ENCODE data around the gene ZFYVE9. TPM values are rescaled to one million over a fixed set of nuclear protein-coding genes. Genes with fewer than 3 reads are reported as not detected.

The ZFYVE9 gene
- total RNA-seq, 2 experiments from 2014 or later = 2.6 to 2.9 TPM

GRCh38 chr1:52294580-52294979 is 152.7 kb downstream of the ZFYVE9 start:
- intact Hi-C loops (cut with micrococcal nuclease) = no loop called here
- Mint-ChIP-seq H3K4me1 (ENCODE audit: low read depth) (no peaks in the 10 kb centered on the region), H3K4me3 (no peak overlapping the region), H3K27me3 (no peaks in the 10 kb centered on the region), H3K27ac (no peak overlapping the region), H3K9me3 (no peaks in the 10 kb centered on the region), H3K36me3 (peaks cover 2% of the 10 kb centered on the region)
- POLR2A ChIA-PET = no interaction called here
- no peak for DNase-seq
- CTCF ChIA-PET = interaction anchor here (1.4 kb wide), 1 partner anchor 136 kb away, joined by 3 read pairs; no protein-coding TSS in a partner anchor

DNA sequence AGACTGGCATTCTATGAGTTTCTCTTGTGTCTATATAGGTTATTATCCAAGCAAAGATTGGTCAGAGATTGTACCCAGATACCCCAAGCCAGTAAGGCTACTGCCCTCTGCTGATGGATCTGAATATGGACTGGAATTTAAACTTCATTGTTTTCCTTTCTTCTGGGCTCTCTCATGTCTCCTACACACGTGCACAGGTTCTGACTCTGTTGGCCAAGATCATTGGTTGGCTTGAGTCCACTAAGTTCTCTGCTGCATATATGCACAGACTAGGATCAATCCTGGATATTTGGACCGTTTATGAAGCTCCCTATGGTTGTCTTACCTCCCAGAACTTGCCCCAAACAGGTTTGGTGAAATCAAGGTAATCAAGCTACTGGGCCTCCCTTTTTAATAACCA is 154.5 kb downstream of the ZFYVE9 start:
- Mint-ChIP-seq H3K27ac (no peak overlapping the region), H3K9me3 (no peaks in the 10 kb centered on the region), H3K4me3 (no peak overlapping the region), H3K27me3 (no peaks in the 10 kb centered on the region), H3K4me1 (ENCODE audit: low read depth) (no peaks in the 10 kb centered on the region), H3K36me3 (peaks cover 2% of the 10 kb centered on the region)
- DNase-seq = no peak
- intact Hi-C loops (cut with micrococcal nuclease) = loop anchor here (1.0 to 5.0 kb wide), 3 partner anchors 154 to 399 kb away; partner anchors contain the start of gene ZFYVE9
- ChIA-PET CTCF (interaction anchor here (0.8 to 2.2 kb wide), 13 partner anchors 10 to 263 kb away, joined by 3 to 25 read pairs (median 3); partner anchors contain the start of genes CC2D1B and KTI12), POLR2A (interaction anchor here (0.7 kb wide), 1 partner anchor 261 kb away, joined by 4 read pairs; no protein-coding TSS in a partner anchor)

- Mint-ChIP-seq H3K4me1 (ENCODE audit: low read depth) (no peaks in the 10 kb centered on the region), H3K36me3 (peaks cover 2% of the 10 kb centered on the region), H3K9me3 (no peaks in the 10 kb centered on the region), H3K4me3 (no peak overlapping the region), H3K27me3 (no peaks in the 10 kb centered on the region), H3K27ac (no peak overlapping the region)
- intact Hi-C loops (cut with micrococcal nuclease) = no loop called here
- POLR2A ChIA-PET = no interaction called here
- CTCF ChIA-PET = interaction anchor here (1.2 to 1.5 kb wide), 2 partner anchors 9 to 178 kb away, joined by 4 to 5 read pairs; no protein-coding TSS in a partner anchor
- no peak for DNase-seq
Observed at GRCh38 chr1:52305417-52306226, 163.7 kb downstream of the ZFYVE9 start.

DNA sequence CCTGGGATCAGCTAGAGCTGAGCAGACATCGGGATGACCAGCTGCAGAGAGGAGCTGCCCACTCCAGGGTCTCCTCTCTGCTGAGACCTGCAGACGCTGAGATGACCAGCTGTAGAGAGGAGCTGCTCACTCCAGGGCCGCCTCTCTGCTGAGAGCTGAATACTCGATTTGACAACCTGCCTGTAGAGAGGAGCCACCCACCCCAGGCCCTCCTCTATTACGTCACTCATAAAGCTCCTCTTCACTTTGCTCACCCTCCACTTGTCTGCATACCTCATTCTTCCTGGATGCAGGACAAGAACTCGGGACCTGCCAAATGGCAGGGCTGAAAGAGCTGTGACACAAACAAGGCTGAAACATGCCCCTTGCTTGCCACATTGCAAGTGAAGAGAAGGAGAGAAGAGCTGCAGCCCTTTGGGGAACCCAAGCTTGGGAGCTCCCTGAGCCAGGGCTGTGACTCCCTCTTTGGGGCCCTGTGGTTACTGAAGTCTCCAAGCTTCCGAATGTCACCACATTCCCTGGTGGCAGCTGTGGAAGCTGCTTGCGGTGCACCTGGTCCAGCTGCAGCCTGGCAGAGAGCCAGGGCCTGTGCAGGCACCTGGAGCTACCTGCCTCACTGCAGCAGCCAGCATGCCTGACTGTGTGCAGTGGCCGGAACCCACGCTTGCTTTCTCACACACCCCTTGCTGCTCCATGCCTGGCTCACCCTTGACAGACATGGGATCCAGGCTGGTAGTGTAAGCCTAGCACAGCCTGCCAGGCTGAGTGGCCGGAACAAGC is 164.5 kb downstream of the ZFYVE9 start:
- CTCF ChIA-PET = interaction anchor here (1.2 to 1.5 kb wide), 2 partner anchors 10 to 179 kb away, joined by 4 to 5 read pairs; no protein-coding TSS in a partner anchor
- no peaks in the 10 kb centered on the region for H3K9me3 Mint-ChIP-seq
- peaks cover 4% of the 10 kb centered on the region for H3K36me3 Mint-ChIP-seq
- no peak for DNase-seq
- no peaks in the 10 kb centered on the region for H3K27me3 Mint-ChIP-seq
- no peaks in the 10 kb centered on the region for H3K4me1 Mint-ChIP-seq (ENCODE audit: low read depth)
- intact Hi-C loops (cut with micrococcal nuclease) = no loop called here
- no peak overlapping the region for H3K27ac Mint-ChIP-seq
- no peak overlapping the region for H3K4me3 Mint-ChIP-seq
- POLR2A ChIA-PET = no interaction called here

DNA sequence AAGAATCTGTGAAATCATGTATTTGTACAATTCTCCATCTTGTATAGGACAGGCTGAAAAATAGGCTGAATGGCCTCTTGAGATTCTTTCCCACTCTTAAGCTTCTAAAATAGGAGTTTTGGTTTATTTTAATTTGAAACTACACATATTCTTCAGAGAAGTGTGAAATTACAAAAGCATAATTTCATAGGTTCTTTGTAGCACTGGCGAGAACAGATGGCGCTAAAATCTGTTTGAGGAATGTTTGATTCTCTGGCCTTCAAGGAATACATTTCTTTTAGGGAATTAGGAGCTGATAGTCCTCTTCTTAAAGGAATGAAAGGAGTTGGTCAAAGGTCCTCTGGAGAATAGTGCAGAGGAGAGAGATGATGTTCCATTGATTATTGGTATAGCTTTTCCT is 179.2 kb downstream of the ZFYVE9 start:
- DNase-seq = no peak
- H3K27me3 Mint-ChIP-seq = no peaks in the 10 kb centered on the region
- ChIA-PET POLR2A (no interaction called here), CTCF (no interaction called here)
- intact Hi-C loops (cut with micrococcal nuclease) = no loop called here
- H3K27ac Mint-ChIP-seq = no peak overlapping the region
- no peak overlapping the region for H3K4me3 Mint-ChIP-seq
- no peaks in the 10 kb centered on the region for H3K36me3 Mint-ChIP-seq
- no peaks in the 10 kb centered on the region for H3K9me3 Mint-ChIP-seq
- no peaks in the 10 kb centered on the region for H3K4me1 Mint-ChIP-seq (ENCODE audit: low read depth)

DNA sequence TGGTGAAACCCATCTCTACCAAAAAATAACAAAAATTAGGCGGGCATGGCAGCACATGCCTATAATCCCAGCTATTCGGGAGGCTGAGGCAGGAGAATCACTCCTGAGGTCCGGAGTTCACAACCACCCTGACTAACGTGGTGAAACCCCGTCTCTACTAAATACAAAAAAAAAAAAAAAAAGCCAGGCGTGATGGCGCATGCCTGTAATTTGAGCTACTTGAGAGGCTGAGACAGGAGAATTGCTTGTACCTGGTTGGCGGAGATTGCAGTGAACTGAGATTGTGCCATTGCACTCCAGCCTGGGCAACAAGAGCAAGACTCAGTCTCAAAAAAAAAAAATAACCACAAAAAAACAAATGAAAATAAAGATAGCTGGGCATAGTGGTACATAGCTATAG is 181.8 kb downstream of the ZFYVE9 start:
- POLR2A ChIA-PET = interaction anchor here (0.7 kb wide), 1 partner anchor 75 kb away, joined by 6 read pairs; no protein-coding TSS in a partner anchor
- H3K4me1 Mint-ChIP-seq (ENCODE audit: low read depth) = no peaks in the 10 kb centered on the region
- no peaks in the 10 kb centered on the region for H3K36me3 Mint-ChIP-seq
- no peak overlapping the region for H3K4me3 Mint-ChIP-seq
- intact Hi-C loops (cut with micrococcal nuclease) = no loop called here
- DNase-seq = no peak
- CTCF ChIA-PET = no interaction called here
- no peak overlapping the region for H3K27ac Mint-ChIP-seq
- H3K27me3 Mint-ChIP-seq = no peaks in the 10 kb centered on the region
- no peaks in the 10 kb centered on the region for H3K9me3 Mint-ChIP-seq

- H3K36me3 Mint-ChIP-seq = no peaks in the 10 kb centered on the region
- ChIA-PET CTCF (no interaction called here), POLR2A (no interaction called here)
- no peaks in the 10 kb centered on the region for H3K27me3 Mint-ChIP-seq
- no peak overlapping the region for H3K4me3 Mint-ChIP-seq
- no peak overlapping the region for H3K27ac Mint-ChIP-seq
- peaks cover 5% of the 10 kb centered on the region for H3K4me1 Mint-ChIP-seq (ENCODE audit: low read depth)
- no peak for DNase-seq
- no peaks in the 10 kb centered on the region for H3K9me3 Mint-ChIP-seq
- intact Hi-C loops (cut with micrococcal nuclease) = no loop called here
Observed at GRCh38 chr1:52325786-52326185, 183.9 kb downstream of the ZFYVE9 start.

- H3K27me3 Mint-ChIP-seq = no peaks in the 10 kb centered on the region
- DNase-seq = no peak
- CTCF ChIA-PET = no interaction called here
- no peaks in the 10 kb centered on the region for H3K9me3 Mint-ChIP-seq
- H3K4me1 Mint-ChIP-seq (ENCODE audit: low read depth) = peaks cover 5% of the 10 kb centered on the region
- POLR2A ChIA-PET = no interaction called here
- H3K36me3 Mint-ChIP-seq = no peaks in the 10 kb centered on the region
- intact Hi-C loops (cut with micrococcal nuclease) = no loop called here
- H3K4me3 Mint-ChIP-seq = no peak overlapping the region
- no peak overlapping the region for H3K27ac Mint-ChIP-seq
Observed at GRCh38 chr1:52328615-52329014, 186.7 kb downstream of the ZFYVE9 start.

- H3K9me3 Mint-ChIP-seq = no peaks in the 10 kb centered on the region
- H3K4me3 Mint-ChIP-seq = no peak overlapping the region
- CTCF ChIA-PET = no interaction called here
- DNase-seq = no peak
- intact Hi-C loops (cut with micrococcal nuclease) = no loop called here
- H3K4me1 Mint-ChIP-seq (ENCODE audit: low read depth) = peaks cover 5% of the 10 kb centered on the region
- peaks cover 4% of the 10 kb centered on the region for H3K36me3 Mint-ChIP-seq
- H3K27ac Mint-ChIP-seq = no peak overlapping the region
- POLR2A ChIA-PET = no interaction called here
- H3K27me3 Mint-ChIP-seq = no peaks in the 10 kb centered on the region
Observed at GRCh38 chr1:52332411-52332810, 190.5 kb downstream of the ZFYVE9 start.

DNA sequence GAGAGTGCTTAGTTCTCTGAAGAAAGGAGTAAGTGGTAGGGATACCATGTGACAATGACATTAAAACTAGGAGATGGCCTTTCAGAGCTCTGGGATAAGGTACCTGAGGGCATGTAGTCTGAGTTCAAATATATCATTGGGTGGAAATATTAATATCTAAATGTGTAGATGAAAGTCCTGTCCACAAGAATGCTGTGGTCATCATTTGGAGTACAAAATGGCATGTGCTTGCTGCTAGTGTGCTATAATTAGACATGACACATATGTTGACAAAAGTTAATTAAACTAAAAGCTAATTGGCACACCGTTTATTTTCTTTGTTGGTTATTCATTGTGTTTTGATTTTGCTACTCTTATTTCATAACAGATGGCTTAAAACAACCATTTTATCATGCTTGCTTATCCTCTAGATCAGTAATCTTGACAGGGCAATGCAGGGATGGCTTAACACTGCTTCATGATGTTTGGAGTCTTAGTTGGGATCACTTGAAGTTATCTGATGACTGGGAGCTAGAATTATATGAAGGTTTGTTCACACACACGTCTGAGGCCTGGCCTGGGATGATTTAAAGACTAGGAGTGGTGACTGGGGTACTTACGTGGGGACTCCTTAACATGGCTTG is 193.1 kb downstream of the ZFYVE9 start:
- Mint-ChIP-seq H3K27me3 (no peaks in the 10 kb centered on the region), H3K27ac (no peak overlapping the region), H3K4me1 (ENCODE audit: low read depth) (peaks cover 5% of the 10 kb centered on the region), H3K36me3 (peaks cover 4% of the 10 kb centered on the region), H3K4me3 (no peak overlapping the region), H3K9me3 (no peaks in the 10 kb centered on the region)
- POLR2A ChIA-PET = no interaction called here
- no peak for DNase-seq
- CTCF ChIA-PET = interaction anchor here (1.4 kb wide), 1 partner anchor 15 kb away, joined by 3 read pairs; no protein-coding TSS in a partner anchor
- intact Hi-C loops (cut with micrococcal nuclease) = no loop called here

DNA sequence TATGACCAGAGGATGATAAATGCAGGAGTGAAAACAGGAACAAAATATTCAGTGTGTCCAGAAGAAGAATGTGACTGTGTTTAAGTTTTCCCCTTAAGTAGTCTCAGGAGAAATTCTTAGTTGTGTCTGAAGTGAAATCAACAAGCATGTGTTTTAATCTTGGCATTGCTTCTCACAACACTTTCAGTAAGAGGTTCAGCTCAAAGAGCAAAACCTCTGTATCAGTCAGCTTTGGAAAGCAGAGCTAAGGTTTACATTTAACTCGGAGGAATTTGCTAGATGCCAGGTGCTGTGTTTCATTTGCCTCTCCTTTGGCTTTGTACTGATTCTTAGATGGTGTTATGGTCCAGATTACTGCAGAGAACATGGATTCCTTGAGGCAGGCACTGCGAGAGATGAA is 195.6 kb downstream of the ZFYVE9 start:
- no peak overlapping the region for H3K27ac Mint-ChIP-seq
- intact Hi-C loops (cut with micrococcal nuclease) = no loop called here
- CTCF ChIA-PET = no interaction called here

GRCh38 chr1:52341655-52342260 is 199.9 kb downstream of the ZFYVE9 start:
- no peaks in the 10 kb centered on the region for H3K4me1 Mint-ChIP-seq (ENCODE audit: low read depth)
- intact Hi-C loops (cut with micrococcal nuclease) = no loop called here

More for the DNA sequence above, 195.6 kb downstream of the ZFYVE9 start:
- Mint-ChIP-seq H3K27me3 (no peaks in the 10 kb centered on the region), H3K4me1 (ENCODE audit: low read depth) (no peaks in the 10 kb centered on the region), H3K9me3 (no peaks in the 10 kb centered on the region), H3K36me3 (peaks cover 4% of the 10 kb centered on the region), H3K4me3 (no peak overlapping the region)
- no peak for DNase-seq
- POLR2A ChIA-PET = no interaction called here

More at GRCh38 chr1:52341655-52342260, 199.9 kb downstream of the ZFYVE9 start:
- ChIA-PET POLR2A (no interaction called here), CTCF (no interaction called here)
- Mint-ChIP-seq H3K36me3 (no peaks in the 10 kb centered on the region), H3K27me3 (no peaks in the 10 kb centered on the region), H3K27ac (no peak overlapping the region), H3K4me3 (no peak overlapping the region), H3K9me3 (no peaks in the 10 kb centered on the region)
- no peak for DNase-seq
